HG03378 (cell line): ENCODE results near the gene TMEM44.

ENCODE experiments used
- ATAC-seq: cut with Tn5 transposase; IDR thresholded peaks from one replicate; pipeline ENCODE4 v1.9.1; 2021; ENCODE audit warnings: mild to moderate bottlenecking, moderate library complexity; ENCODE audit not compliant: unreplicated experiment

Gene TMEM44, protein sequence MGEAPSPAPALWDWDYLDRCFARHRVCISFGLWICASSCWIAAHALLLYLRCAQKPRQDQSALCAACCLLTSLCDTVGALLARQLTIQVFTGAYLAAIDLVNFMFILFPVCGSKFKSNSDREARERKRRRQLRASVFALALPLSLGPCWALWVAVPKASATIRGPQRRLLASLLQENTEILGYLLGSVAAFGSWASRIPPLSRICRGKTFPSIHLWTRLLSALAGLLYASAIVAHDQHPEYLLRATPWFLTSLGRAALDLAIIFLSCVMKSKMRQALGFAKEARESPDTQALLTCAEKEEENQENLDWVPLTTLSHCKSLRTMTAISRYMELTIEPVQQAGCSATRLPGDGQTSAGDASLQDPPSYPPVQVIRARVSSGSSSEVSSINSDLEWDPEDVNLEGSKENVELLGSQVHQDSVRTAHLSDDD

DNA sequence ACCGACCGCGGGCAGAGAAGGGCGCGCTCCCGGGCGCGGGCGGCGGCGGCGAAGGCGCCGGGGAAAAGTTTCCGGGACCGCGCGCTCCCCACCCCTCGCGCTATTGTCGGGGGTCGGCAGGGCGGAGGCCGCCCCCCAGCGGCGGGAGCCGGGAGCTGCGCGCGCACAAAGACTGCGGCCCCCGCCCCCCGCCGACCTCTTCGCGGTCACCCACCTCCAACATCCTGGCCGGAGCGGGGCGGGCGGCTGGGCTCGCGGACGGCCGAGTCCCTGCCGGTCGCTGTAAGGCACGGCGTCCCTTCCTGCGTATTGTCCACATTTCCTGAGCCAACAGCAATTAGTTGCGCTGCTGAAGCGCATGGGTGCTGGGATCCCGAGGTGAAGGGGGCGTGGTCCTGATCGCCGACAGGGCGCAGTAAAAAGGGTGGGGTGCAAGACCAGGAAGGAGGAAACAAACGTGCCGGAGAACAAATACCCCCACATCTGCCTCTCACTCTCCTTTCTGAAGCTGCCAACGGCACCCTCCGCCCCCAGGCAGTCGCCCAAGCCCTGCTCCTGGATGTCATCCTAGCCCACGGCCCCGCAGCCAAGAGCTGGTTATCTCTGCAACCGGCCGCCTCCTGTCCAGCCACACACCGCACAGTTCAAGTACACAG is at the start of gene TMEM44:
TMEM44 (minus strand) TSS at position 71 of the 656 bp plus-strand sequence. CDS start 204 bp downstream, outside the sequence.
- peak; percentile 72 for ATAC-seq

DNA sequence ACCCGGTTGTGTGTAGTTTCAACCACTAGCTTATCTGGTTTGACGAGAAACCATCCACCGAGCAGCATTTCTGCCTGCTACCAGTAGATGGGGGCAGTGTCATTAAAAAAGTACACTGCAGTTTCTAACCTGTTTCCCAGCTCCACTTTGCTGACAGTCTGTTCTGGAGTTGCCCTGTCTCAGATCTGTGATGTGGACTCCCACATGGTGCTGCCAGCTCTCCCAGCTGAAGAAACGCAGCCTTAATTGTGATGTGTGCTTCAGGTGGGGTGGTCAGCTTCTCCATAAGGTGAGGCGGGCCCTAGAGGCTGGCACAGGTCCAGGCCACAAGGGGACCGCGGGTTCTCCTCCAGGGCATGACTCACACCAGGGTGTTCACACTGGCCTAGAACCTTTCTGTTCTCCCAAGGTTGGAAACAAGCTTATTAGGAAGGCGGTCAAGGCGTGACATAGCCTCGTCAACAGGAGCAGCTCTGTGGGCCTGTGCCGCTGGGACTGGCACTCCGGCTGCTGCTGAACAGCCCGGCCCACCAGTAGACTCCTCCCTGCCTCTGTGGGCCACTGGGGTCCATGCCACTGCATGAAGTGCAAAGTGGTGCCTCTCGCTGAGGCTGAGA is 49.6 kb upstream of the TMEM44 start:
- ATAC-seq, result no peak

DNA sequence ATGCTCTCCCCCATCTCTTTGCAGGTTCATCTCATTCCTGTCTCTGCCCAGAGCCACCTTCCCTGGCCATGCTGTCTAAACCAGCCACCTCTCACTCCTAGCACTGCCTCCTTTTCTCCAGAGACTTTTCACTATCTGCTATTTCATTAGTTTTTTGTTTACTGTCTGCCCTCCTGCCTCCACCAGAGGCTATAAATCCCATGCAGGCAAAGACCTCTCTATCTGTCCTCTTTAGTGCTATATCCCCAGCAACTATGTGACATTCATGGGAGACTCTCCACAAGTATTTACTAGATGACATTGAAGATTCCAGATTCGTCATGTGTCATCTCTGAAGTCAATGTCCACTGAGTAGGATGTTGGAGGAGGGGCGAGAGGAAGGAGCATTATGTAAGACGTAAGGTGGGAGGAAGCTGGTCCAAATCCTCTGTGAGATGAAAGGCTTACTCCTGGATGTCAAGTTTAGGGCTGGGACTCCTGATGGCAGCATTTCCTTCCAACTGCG is 49.0 kb upstream of the TMEM44 start:
- no peak for ATAC-seq

- no peak for ATAC-seq
These were observed 47.8 kb upstream of the TMEM44 start for GRCh38 chr3:194680888-194681615.

GRCh38 chr3:194676471-194676870 is 43.3 kb upstream of the TMEM44 start:
- no peak for ATAC-seq

DNA sequence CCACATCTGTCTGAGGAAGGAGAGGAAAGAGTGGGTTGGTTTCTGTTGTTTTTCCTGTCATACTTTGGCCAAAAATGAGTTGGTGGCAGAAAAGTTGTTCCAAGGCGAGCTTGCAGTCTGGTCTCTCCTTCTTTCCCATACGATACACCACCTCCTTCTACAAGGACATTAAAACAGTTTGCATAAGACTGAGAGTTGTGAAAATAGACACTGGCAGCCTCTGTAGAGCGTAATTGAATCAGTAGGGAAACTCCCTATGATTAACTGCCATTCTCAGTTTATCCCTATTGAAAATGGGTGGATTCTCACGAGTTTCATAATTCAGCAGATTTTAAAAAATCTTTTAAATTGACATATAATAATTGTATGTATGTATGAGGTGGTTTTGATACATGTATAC is 42.5 kb upstream of the TMEM44 start:
- ATAC-seq, result no peak

GRCh38 chr3:194675081-194675640 is 41.9 kb upstream of the TMEM44 start:
- no peak for ATAC-seq

DNA sequence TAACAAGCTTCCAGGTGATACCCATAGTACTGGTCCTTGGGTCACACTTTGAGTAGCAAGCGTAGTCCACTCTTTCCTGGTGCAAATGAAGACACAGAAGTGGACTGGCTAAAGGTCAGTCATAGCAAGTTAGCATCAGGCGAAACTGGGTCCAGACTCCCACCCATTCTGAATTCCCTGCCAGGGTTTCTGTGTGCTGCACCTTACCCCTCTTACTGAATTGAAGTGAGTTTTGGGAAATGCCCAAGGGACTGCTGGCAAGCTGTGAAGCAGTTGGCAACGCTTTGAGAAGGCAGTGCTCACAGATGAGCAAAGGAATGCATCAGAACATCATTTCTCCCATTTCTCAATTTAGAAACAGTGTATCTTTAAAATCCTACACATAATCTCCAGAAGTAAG is 40.5 kb upstream of the TMEM44 start:
- ATAC-seq, result no peak

DNA sequence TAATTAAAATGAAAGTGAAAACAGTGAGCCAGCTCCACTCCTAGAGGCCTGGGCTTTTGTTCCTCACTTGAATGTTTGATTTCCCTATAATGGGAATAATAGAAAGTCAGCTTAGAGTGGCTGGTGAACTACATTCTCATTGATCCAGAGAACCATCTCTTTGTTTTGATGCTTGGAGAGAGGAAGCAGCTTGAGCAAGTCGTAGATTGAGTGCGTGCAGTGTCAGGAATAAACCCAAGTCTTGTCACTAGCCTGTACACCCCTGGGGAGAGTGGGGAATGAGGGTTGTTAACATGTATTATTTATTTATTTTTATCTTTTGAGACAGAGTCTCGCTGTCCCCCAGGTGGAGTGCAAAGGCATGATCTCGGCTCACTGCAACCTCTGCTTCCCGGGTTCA is 39.7 kb upstream of the TMEM44 start:
- no peak for ATAC-seq

- ATAC-seq, result peak; percentile 79
These were observed 38.9 kb upstream of the TMEM44 start, which contains the start of gene LSG1 for GRCh38 chr3:194671900-194672808. TSS of gene LSG1 (minus strand) at chr3:194672191. CDS start at chr3:194672162, 29 bp downstream.

- ATAC-seq, result peak; percentile 28
These were observed 38.3 kb upstream of the TMEM44 start for GRCh38 chr3:194671511-194671899.

- ATAC-seq, result no peak
These were observed 34.1 kb upstream of the TMEM44 start for GRCh38 chr3:194667363-194667762.

- no peak for ATAC-seq
These were observed 31.6 kb upstream of the TMEM44 start for GRCh38 chr3:194664857-194665256.

- ATAC-seq, result no peak
These were observed 28.7 kb upstream of the TMEM44 start for GRCh38 chr3:194661946-194662345.

DNA sequence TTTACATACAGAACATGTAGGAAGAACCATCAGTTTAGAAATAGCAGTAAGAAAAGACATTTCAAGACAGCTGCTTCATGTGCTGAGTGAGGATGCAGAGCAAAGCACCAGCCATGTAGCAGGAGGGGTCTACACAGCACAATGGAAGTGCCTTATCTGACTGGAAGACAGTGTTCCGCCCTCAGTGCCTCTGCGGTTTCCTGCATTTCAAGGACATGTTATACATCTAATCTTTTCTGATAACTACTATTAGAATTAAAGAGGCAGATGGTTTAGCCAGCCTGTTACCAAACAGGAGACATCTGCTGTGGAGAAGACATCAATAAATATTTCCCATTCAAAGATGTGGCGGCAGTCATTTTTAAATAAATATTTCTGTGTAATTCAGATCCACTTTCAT is 28.2 kb upstream of the TMEM44 start:
- no peak for ATAC-seq

GRCh38 chr3:194659778-194660177 is 26.6 kb upstream of the TMEM44 start:
- no peak for ATAC-seq

- no peak for ATAC-seq
These were observed 25.4 kb upstream of the TMEM44 start for GRCh38 chr3:194658477-194659242.

DNA sequence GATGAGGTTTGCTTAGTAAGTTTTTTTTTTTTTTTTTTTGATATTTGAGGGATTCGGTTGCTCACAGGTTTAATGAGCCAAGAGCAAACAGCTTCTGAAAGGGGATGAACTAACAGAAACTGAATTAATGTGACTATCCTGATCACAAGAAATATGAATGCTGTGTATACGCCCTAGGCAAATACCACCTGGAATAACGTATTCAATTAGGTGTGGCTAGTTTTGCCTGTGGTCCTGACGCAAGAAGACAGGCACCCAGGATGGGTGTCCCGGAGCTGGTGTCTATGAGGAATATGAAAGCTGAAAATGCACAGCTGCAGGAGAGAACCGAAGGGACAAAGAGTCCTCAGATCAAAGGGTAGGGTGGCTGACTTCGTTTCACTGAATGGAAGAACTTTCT is 24.2 kb upstream of the TMEM44 start:
- no peak for ATAC-seq

- ATAC-seq, result peak; percentile 80
These were observed 21.2 kb upstream of the TMEM44 start for GRCh38 chr3:194654443-194654842.
